ENCODE data around the gene CCAR1.
"Not testable (repeated sequence)": the region's sequence is repeated elsewhere in the genome, so short reads cannot be mapped to it uniquely, and the experiment has no call there.

Gene CCAR1

DNA sequence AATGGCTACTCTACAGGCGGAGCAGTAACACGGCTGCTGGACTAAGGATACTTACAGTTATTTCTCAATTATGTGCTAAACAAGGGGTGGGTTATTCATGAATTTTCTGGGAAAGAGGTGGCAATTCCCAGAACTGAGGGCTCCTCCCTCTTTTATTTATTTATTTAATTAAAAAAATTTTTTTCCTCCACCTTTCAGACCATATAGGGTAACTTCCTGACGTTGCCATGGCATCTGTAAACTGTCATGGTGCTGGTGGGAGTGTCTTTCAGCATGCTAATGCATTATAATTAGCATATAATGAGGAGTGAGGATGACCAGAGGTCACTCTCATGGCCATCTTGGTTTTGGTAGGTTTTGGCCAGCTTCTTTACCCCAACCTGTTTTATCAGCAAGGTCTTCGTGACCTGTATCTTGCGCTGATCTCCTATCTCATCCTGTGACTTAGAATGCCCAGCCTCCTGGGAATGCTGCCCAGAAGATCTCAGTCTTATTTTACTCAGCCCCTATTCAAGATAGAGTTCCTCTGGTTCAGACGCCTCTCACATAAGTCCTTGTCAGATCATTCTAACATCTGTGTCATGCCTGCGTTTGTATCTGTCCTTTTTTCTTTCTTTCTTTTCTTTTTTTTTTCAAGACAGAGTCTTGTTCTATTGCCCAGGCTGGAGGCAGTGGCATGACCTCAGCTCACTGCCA lies 90.4 kb downstream of the CCAR1 start:
- Histone ChIP-seq H3K79me2 (ENCODE audit: low read length) (no peaks in the 10 kb centered on the region), H3K27ac (ENCODE audit: low read length) (no peak overlapping the region), H3K27me3 (ENCODE audit: low read depth, low read length) (no peaks in the 10 kb centered on the region), H2AFZ (ENCODE audit: low read depth, low read length) (no peak overlapping the region), H3K4me2 (ENCODE audit: low read length) (no peak overlapping the region), H4K20me1 (ENCODE audit: insufficient read depth, low read length) (no peaks in the 10 kb centered on the region), H3K36me3 (replicated peaks; ENCODE audit: low read depth, low read length) (no peaks in the 10 kb centered on the region), H3K4me3 (ENCODE audit: low read length) (no peak overlapping the region), H3K4me1 (ENCODE audit: low read length) (no peaks in the 10 kb centered on the region), H3K9ac (ENCODE audit: low read length) (no peak overlapping the region), H3K9me3 (ENCODE audit: insufficient read depth, low read length) (no peaks in the 10 kb centered on the region)
- TF ChIP-seq, protein P1, sequence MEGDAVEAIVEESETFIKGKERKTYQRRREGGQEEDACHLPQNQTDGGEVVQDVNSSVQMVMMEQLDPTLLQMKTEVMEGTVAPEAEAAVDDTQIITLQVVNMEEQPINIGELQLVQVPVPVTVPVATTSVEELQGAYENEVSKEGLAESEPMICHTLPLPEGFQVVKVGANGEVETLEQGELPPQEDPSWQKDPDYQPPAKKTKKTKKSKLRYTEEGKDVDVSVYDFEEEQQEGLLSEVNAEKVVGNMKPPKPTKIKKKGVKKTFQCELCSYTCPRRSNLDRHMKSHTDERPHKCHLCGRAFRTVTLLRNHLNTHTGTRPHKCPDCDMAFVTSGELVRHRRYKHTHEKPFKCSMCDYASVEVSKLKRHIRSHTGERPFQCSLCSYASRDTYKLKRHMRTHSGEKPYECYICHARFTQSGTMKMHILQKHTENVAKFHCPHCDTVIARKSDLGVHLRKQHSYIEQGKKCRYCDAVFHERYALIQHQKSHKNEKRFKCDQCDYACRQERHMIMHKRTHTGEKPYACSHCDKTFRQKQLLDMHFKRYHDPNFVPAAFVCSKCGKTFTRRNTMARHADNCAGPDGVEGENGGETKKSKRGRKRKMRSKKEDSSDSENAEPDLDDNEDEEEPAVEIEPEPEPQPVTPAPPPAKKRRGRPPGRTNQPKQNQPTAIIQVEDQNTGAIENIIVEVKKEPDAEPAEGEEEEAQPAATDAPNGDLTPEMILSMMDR (IDR thresholded peaks at IDR 0.05; ENCODE audit: low read depth, low read length): no peak
- no peak for TF ChIP-seq EZH2phosphoT487 (IDR thresholded peaks at IDR 0.05; ENCODE audit: low read depth)

DNA sequence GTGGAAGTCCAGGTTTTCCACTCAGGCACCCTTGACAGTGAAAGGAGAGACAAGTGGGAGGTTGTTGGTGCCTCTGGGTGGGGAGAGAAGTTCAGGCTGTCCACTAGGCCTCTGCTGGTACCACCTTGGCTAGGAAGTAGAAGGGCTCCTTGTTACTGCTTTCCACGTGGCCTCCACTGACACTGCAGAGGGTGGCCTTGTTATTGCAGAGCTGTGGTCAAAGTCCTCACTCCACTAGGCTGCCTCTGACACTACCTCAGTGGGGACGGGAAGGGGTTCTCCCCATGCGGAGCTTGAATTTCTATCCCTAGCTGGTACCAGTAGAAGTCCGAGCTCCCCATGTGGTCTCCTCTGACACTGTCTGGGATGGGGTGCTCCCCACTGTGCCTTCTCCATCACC lies 91.4 kb downstream of the CCAR1 start:
- H3K36me3 ChIP-seq (replicated peaks; ENCODE audit: low read depth, low read length): no peaks in the 10 kb centered on the region
- no peaks in the 10 kb centered on the region for H4K20me1 ChIP-seq (ENCODE audit: insufficient read depth, low read length)
- no peak overlapping the region for H3K27ac ChIP-seq (ENCODE audit: low read length)
- H3K27me3 ChIP-seq (ENCODE audit: low read depth, low read length): no peaks in the 10 kb centered on the region
- H3K4me1 ChIP-seq (ENCODE audit: low read length): no peaks in the 10 kb centered on the region
- no peak overlapping the region for H3K9ac ChIP-seq (ENCODE audit: low read length)
- no peak overlapping the region for H3K4me2 ChIP-seq (ENCODE audit: low read length)
- H3K4me3 ChIP-seq (ENCODE audit: low read length): no peak overlapping the region
- no peak for TF ChIP-seq EZH2phosphoT487 (IDR thresholded peaks at IDR 0.05; ENCODE audit: low read depth)
- TF ChIP-seq, protein P1 (IDR thresholded peaks at IDR 0.05; ENCODE audit: low read depth, low read length): no peak
- H3K79me2 ChIP-seq (ENCODE audit: low read length): no peaks in the 10 kb centered on the region
- H2AFZ ChIP-seq (ENCODE audit: low read depth, low read length): no peak overlapping the region
- H3K9me3 ChIP-seq (ENCODE audit: insufficient read depth, low read length): no peaks in the 10 kb centered on the region

DNA sequence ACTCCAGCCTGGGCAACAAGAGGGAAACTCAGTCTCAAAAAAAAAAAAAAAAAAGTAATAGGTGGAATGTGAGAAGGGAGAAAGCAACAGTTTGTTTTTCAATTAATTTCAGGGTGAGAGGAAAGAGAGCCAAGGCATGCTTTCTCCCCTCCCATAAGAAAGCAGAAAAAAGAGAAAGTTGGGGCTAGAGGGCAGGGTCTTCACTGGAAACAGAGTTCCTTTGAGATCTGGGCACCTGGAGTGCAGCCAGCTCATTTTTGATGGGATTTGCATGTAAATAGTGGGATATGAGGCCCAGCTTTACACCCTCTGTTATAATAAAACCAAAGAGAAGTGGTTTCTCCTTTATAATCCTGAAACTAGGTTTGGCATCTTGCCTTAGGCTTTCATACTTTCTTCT lies 92.5 kb downstream of the CCAR1 start:
- Histone ChIP-seq H3K79me2 (ENCODE audit: low read length) (no peaks in the 10 kb centered on the region), H3K36me3 (replicated peaks; ENCODE audit: low read depth, low read length) (no peaks in the 10 kb centered on the region), H3K27ac (ENCODE audit: low read length) (no peak overlapping the region), H2AFZ (ENCODE audit: low read depth, low read length) (no peak overlapping the region), H3K9me3 (ENCODE audit: insufficient read depth, low read length) (no peaks in the 10 kb centered on the region), H3K4me1 (ENCODE audit: low read length) (no peaks in the 10 kb centered on the region), H3K4me3 (ENCODE audit: low read length) (no peak overlapping the region), H3K9ac (ENCODE audit: low read length) (no peak overlapping the region), H3K27me3 (ENCODE audit: low read depth, low read length) (no peaks in the 10 kb centered on the region), H4K20me1 (ENCODE audit: insufficient read depth, low read length) (no peaks in the 10 kb centered on the region), H3K4me2 (ENCODE audit: low read length) (no peak overlapping the region)
- TF ChIP-seq, protein P1 (IDR thresholded peaks at IDR 0.05; ENCODE audit: low read depth, low read length): no peak
- no peak for TF ChIP-seq EZH2phosphoT487 (IDR thresholded peaks at IDR 0.05; ENCODE audit: low read depth)

DNA sequence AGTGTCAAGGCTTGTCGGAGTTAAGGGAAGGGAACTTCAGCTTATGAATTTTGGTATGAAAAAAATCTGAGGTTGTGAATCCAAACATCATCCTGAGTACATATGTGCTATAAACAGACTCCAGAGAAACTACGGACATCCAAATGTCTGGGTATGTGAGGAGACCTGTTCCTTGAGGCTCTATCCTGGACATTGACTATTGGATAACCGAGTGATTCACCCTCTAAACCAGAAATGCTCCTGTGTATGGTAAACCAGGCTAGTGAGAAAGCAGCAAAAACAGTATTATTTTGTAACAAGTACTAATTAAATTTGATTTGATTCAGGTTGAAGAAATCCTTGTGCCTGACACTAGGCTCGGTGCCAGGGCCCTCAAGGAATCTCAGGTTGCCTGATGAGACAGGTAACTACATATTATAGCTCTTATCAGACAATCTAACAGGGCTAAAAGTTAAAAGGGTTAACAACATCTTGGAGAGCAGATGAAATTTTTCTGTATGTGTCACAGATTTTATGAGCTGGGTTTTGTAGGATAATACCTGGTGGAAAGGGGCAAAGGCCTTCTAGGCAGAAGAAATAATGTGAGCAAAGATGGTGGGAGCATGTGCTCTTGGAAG lies 95.9 kb downstream of the CCAR1 start:
- Histone ChIP-seq H2AFZ (ENCODE audit: low read depth, low read length) (no peak overlapping the region), H3K4me1 (ENCODE audit: low read length) (no peaks in the 10 kb centered on the region), H3K27me3 (ENCODE audit: low read depth, low read length) (no peaks in the 10 kb centered on the region), H3K79me2 (ENCODE audit: low read length) (no peaks in the 10 kb centered on the region), H3K27ac (ENCODE audit: low read length) (no peak overlapping the region), H3K4me2 (ENCODE audit: low read length) (no peak overlapping the region), H3K36me3 (replicated peaks; ENCODE audit: low read depth, low read length) (no peaks in the 10 kb centered on the region), H3K9ac (ENCODE audit: low read length) (no peak overlapping the region), H3K4me3 (ENCODE audit: low read length) (no peak overlapping the region), H4K20me1 (ENCODE audit: insufficient read depth, low read length) (no peaks in the 10 kb centered on the region), H3K9me3 (ENCODE audit: insufficient read depth, low read length) (no peaks in the 10 kb centered on the region)
- no peak for TF ChIP-seq EZH2phosphoT487 (IDR thresholded peaks at IDR 0.05; ENCODE audit: low read depth)
- TF ChIP-seq, protein P1 (IDR thresholded peaks at IDR 0.05; ENCODE audit: low read depth, low read length): no peak

DNA sequence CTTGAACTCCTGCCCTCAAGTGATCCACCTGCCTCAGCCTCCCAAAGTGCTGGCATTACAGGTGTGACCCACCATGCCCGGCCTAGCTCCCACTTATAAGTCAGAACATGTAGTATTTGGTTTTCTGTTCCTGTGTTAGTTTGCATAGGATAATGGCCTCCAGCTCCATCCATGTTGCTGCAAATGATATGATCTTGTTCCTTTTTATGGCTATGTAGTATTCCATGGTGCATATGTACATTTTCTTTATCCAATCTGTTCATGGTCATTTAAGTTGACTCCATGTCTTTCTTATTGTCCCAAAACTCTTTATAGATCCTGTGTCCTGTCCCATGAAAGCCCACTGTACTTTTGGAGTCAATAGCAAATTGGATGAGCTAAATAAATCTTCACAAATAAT lies 99.3 kb downstream of the CCAR1 start:
- not testable (repeated sequence) for H3K4me3 ChIP-seq (ENCODE audit: low read length); H3K27me3 ChIP-seq (ENCODE audit: low read depth, low read length); H3K27ac ChIP-seq (ENCODE audit: low read length); H3K4me2 ChIP-seq (ENCODE audit: low read length); H3K9ac ChIP-seq (ENCODE audit: low read length); H2AFZ ChIP-seq (ENCODE audit: low read depth, low read length); H3K4me1 ChIP-seq (ENCODE audit: low read length); H3K9me3 ChIP-seq (ENCODE audit: insufficient read depth, low read length); H4K20me1 ChIP-seq (ENCODE audit: insufficient read depth, low read length); H3K79me2 ChIP-seq (ENCODE audit: low read length); H3K36me3 ChIP-seq (replicated peaks; ENCODE audit: low read depth, low read length)

DNA sequence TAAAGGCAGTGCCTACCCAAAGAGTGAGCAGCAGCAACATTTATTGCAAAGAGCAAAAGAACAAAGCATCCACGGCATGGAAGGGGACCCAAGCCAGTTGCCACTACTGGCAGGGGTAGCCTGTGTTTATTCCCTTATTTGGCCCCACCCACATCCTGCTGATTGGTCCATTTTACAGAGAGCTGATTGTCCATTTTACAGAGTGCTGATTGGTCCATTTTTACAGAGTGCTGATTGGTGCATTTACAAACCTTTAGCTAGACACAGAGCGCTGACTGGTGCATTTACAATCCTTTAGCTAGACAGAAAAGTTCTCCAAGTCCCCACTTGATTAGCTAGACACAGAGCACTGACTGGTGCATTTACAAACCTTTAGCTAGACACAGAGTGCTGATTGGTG lies 101.6 kb downstream of the CCAR1 start:
- not testable (repeated sequence) for H3K27ac ChIP-seq (ENCODE audit: low read length); H3K36me3 ChIP-seq (replicated peaks; ENCODE audit: low read depth, low read length); H3K4me2 ChIP-seq (ENCODE audit: low read length); H3K4me3 ChIP-seq (ENCODE audit: low read length); H3K4me1 ChIP-seq (ENCODE audit: low read length); H4K20me1 ChIP-seq (ENCODE audit: insufficient read depth, low read length); H2AFZ ChIP-seq (ENCODE audit: low read depth, low read length); H3K79me2 ChIP-seq (ENCODE audit: low read length); H3K27me3 ChIP-seq (ENCODE audit: low read depth, low read length); H3K9me3 ChIP-seq (ENCODE audit: insufficient read depth, low read length); H3K9ac ChIP-seq (ENCODE audit: low read length)

Data from OCI-LY3 (cell line).